Tibial artery (tissue), 4 donors: Measurements from ENCODE around the gene UBAC2.

ENCODE experiments used
- DNase-seq, 2 donors: peaks; one replicate each; pipeline ENCODE4 v3.0.0-alpha.2; 2019
- H3K27ac ChIP-seq, 2 donors: fragments of 200-600 bp; sonication (generic) in 1 of 2; 1 replicate in 1 of 2; 2 replicates in 1 of 2; pipeline ENCODE4 v1.5.1; 2018 to 2019; ENCODE audit warnings: mild to moderate bottlenecking in 1 of 2
- H3K27me3 ChIP-seq, 2 donors: fragments of 200-600 bp; sonication (generic) in 1 of 2; one replicate each; pipeline versions ENCODE4 v1.5.1 to v1.6.0; 2016 to 2019
- H3K36me3 ChIP-seq, 3 donors: fragments of 200-600 bp; sonication (generic) in 2 of 3; one replicate each; pipeline ENCODE4 v1.5.1; 2016 to 2019; ENCODE audit warnings: mild to moderate bottlenecking in 2 of 3
- H3K4me1 ChIP-seq, 4 donors: fragments of 200-600 bp; sonication (generic) in 2 of 4; 1 replicate in 3 of 4; 2 replicates in 1 of 4; pipeline ENCODE4 v1.5.1; 2016 to 2019
- H3K4me3 ChIP-seq, 2 donors: fragments of 200-600 bp; sonication (generic) in 1 of 2; 1 replicate in 1 of 2; 2 replicates in 1 of 2; pipeline ENCODE4 v1.5.1; 2018 to 2019; ENCODE audit warnings: mild to moderate bottlenecking in 2 of 2
- H3K9me3 ChIP-seq, 3 donors: fragments of 200-600 bp; sonication (generic) in 1 of 3; one replicate each; pipeline ENCODE4 v1.5.1; 2016 to 2019
- intact Hi-C: fragments of 100-400 bp; cut with DNase I; formaldehyde crosslinking; loops from one replicate; pipeline ENCODE4 v1.15.0; 2023; ENCODE audit warnings: low total_unique reads
- TF ChIP-seq, protein P1 (sequence below), 2 experiments: fragments of 200-600 bp in 1 of 2; fragments of 450-650 bp in 1 of 2; IDR thresholded peaks; one replicate each; pipeline ENCODE4 v1.5.1; 2017 to 2019; ENCODE audit warnings: antibody characterized with exemption in 2 of 2, mild to moderate bottlenecking in 1 of 2, moderate library complexity in 1 of 2

The UBAC2 gene

DNA sequence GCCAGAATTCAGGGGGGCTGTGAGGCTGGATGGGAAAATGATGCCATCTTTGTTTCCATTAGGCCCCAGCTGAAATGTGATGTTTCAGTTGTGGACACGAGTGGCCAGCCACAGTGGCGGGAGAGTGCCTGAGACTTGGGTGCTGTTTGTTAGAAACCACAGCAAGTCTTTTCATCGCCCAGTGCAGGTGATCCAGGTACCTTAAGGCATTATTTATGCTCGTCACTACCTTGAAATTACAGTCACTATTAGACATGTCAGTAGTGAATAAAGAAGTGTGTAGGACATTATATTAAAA is 218.1 kb downstream of the UBAC2 start:
- Histone ChIP-seq H3K9me3 (no peaks in the 10 kb centered on the region), H3K27ac (no peak overlapping the region), H3K4me1 (no peaks in the 10 kb centered on the region), H3K36me3 (no peaks in the 10 kb centered on the region), H3K4me3 (no peak overlapping the region), H3K27me3 (peaks cover 0 to 27% of the 10 kb centered on the region in 2 donors)
- DNase-seq, result no peak
- TF ChIP-seq, protein P1, sequence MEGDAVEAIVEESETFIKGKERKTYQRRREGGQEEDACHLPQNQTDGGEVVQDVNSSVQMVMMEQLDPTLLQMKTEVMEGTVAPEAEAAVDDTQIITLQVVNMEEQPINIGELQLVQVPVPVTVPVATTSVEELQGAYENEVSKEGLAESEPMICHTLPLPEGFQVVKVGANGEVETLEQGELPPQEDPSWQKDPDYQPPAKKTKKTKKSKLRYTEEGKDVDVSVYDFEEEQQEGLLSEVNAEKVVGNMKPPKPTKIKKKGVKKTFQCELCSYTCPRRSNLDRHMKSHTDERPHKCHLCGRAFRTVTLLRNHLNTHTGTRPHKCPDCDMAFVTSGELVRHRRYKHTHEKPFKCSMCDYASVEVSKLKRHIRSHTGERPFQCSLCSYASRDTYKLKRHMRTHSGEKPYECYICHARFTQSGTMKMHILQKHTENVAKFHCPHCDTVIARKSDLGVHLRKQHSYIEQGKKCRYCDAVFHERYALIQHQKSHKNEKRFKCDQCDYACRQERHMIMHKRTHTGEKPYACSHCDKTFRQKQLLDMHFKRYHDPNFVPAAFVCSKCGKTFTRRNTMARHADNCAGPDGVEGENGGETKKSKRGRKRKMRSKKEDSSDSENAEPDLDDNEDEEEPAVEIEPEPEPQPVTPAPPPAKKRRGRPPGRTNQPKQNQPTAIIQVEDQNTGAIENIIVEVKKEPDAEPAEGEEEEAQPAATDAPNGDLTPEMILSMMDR (IDR thresholded peaks at IDR 0.05), result no peak
- intact Hi-C loops, result no loop called here

DNA sequence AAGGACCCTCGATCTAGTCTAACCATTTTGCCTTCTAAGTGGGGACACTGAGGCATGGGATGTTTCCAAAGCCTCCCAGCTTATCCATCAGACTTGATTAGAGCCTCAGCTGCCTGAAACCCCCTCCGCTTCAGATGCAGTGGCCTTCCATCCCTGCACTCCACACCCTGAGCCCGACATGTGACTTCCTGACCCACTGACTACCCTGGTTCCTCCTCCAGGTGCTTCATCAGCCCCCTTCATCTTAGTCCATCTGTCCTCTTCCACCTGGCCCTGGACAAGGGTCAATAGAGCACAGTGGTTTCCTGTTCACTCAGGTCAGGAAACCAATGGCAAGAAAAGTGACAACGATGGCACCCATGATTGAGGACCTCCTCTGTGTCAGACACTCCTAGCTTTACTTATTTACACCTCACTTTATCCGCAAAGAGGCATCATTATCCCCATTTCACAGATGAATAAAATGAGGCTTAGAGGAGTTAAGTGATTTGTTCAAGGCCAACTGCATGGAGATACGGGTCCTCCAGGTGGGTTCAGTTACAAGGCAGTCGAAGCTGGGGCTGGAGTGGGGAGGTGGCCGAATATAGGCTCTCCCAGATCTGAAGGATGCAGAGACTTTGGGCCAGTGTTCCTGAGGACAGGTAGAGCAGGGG is 219.1 kb downstream of the UBAC2 start:
- H3K4me1 ChIP-seq, result no peaks in the 10 kb centered on the region
- intact Hi-C loops, result no loop called here
- TF ChIP-seq, protein P1 (IDR thresholded peaks at IDR 0.05), result no peak

DNA sequence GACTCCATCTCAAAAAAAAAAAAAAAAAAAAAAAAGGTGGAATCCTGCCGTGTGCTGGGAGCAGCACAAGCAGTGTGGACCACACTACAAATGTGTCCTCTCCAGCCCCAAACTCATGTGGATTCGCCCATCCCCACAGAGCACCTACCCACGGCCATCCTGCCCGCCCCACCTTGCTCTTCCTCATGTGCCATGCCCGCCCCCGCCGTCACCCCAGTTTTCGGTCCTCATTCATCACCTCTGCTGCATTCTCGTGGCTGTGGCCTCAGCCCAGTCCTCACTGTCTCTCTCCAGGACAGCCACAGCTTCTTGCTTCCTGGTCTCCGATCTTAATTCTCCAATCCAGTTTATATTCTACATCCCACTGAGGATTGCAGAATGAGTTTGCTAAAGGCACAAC is 220.6 kb downstream of the UBAC2 start:
- H3K4me3 ChIP-seq, result no peak overlapping the region
- no peaks in the 10 kb centered on the region for H3K4me1 ChIP-seq
- no peaks in the 10 kb centered on the region for H3K36me3 ChIP-seq
- no peaks in the 10 kb centered on the region for H3K9me3 ChIP-seq
- no peak for DNase-seq
- H3K27ac ChIP-seq, result no peak overlapping the region
- intact Hi-C loops, result no loop called here
- H3K27me3 ChIP-seq, result peaks cover 0 to 32% of the 10 kb centered on the region in 2 donors
- TF ChIP-seq, protein P1 (IDR thresholded peaks at IDR 0.05), result no peak

More for the DNA sequence above, 219.1 kb downstream of the UBAC2 start:
- H3K36me3 ChIP-seq, result no peaks in the 10 kb centered on the region
- H3K9me3 ChIP-seq, result no peaks in the 10 kb centered on the region
- no peak for DNase-seq
- H3K27ac ChIP-seq, result no peak overlapping the region
- H3K27me3 ChIP-seq, result peaks cover 0 to 27% of the 10 kb centered on the region in 2 donors
- no peak overlapping the region for H3K4me3 ChIP-seq

DNA sequence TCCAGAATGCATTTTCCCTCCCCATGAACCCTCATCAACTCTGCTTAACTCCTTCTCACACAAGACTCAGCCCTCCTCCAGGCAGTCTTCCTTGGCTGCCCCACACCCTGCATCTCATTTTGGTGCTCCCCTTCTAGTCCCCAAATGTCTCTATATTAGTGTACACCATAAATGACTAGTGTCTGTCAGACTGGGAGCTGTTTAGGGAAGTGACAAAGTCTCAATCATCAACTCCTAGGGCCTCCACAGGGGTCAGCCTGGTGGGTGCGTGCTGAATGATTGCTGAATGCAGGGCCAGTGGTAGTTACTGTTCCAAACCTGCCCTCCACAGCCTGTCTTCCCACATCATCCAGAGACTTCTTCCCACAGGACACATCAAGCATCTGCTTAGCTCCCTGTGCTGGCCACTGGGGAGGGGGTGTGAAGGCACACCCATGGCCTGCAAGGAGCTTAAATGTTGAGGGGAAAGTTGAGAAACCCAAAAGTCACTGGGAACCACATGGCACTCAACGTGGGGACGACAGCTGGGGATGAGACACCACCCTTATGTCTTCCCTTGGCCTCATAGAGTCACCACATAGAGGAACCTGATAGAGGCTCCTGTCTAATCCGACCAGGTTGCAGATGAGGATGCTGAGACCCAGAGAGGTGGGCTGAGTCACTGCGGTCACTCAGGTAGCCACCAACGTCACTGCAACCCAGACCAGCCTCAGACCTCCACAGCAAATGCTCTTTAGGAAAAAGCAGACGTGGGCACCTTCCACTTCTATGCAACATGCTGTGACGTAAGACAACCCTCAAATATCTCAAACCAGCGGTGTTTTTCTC is 221.3 kb downstream of the UBAC2 start:
- TF ChIP-seq, protein P1 (IDR thresholded peaks at IDR 0.05), result no peak
- H3K27ac ChIP-seq, result no peak overlapping the region
- H3K36me3 ChIP-seq, result no peaks in the 10 kb centered on the region
- H3K4me1 ChIP-seq, result no peaks in the 10 kb centered on the region
- peaks cover 0 to 33% of the 10 kb centered on the region in 2 donors for H3K27me3 ChIP-seq
- no peak overlapping the region for H3K4me3 ChIP-seq
- H3K9me3 ChIP-seq, result no peaks in the 10 kb centered on the region
- DNase-seq, result no peak
- intact Hi-C loops, result no loop called here

DNA sequence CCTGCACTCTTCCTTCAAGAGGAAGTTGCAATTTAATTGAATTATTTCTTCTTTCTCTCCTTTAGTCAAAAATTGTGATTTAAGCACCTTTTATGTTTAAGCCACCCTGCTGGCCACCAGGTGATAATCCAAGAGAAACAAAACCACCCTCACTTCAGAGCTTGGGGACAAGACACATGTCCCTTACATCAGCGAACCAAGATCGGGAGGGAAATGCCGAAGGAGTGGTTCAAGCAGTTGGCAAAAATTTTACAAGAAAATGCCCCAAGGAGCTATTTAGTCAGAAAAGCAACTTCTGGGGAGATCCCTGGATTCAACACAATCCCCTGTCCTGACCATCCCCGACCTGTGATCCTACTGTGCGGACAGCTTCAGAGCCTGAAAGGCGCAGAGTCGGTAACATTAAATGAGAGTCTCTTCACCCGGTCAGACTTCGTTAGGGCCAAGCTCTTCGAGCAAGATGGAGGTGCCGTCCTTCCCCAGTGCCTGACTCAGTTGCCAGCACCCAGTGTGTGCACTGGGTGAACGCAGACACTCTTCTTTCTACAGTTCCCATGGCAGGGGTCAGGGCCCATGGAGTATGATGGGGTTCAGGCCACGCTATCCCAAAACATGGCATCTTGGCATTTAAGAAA is 222.0 kb downstream of the UBAC2 start:
- TF ChIP-seq, protein P1 (IDR thresholded peaks at IDR 0.05), result no peak
- Histone ChIP-seq H3K9me3 (no peaks in the 10 kb centered on the region), H3K4me3 (no peak overlapping the region), H3K36me3 (no peaks in the 10 kb centered on the region), H3K27me3 (peaks cover 0 to 34% of the 10 kb centered on the region in 2 donors), H3K4me1 (no peaks in the 10 kb centered on the region), H3K27ac (no peak overlapping the region)
- intact Hi-C loops, result no loop called here
- DNase-seq, result no peak
